Endometrial microvascular endothelial cells (primary cell): ENCODE data around the gene GSTM4. TPM values are rescaled to one million over a fixed set of nuclear protein-coding genes. Genes with fewer than 3 reads are reported as not detected.

Source experiments
- in situ Hi-C: cut with HindIII; loops from 2 replicates; pipeline ENCODE4 v1.10.0; 2017; ENCODE audit warnings: low sequenced_read_pairs, low pct_unique_long_range_greater_than_20kb; ENCODE audit errors: inconsistent ontology term
- total RNA-seq: library from RNA; depleted of rRNA; stranded (reverse); fragments of >200 nt; gene quantifications from one replicate; pipeline ENCODE4 v1.2.3, GENCODE V29; 2015; ENCODE audit errors: inconsistent ontology term

GSTM4 gene
- total RNA-seq = 6.6 TPM

GRCh38 chr1:109655615-109656519 is at the start of gene GSTM4:
Gene GSTM4, plus strand, starts transcription at chr1:109656099. Its CDS starts 291 bp downstream, at chr1:109656390.
- in situ Hi-C loops = no loop called here

- in situ Hi-C loops = no loop called here
Measured at GRCh38 chr1:109609881-109610280, 46.0 kb upstream of the GSTM4 start.

GRCh38 chr1:109610609-109611307 is 45.1 kb upstream of the GSTM4 start:
- in situ Hi-C loops = no loop called here

GRCh38 chr1:109611308-109611990 is 44.5 kb upstream of the GSTM4 start:
- in situ Hi-C loops = no loop called here

- in situ Hi-C loops = no loop called here
Measured at GRCh38 chr1:109613361-109614147, 42.3 kb upstream of the GSTM4 start.

- in situ Hi-C loops = no loop called here
Measured at GRCh38 chr1:109615879-109616278, 40.0 kb upstream of the GSTM4 start.

GRCh38 chr1:109616391-109616790 is 39.5 kb upstream of the GSTM4 start:
- in situ Hi-C loops = no loop called here

- in situ Hi-C loops = no loop called here
Measured at GRCh38 chr1:109617291-109617801, 38.6 kb upstream of the GSTM4 start.

- in situ Hi-C loops = no loop called here
Measured at GRCh38 chr1:109618661-109619575, 37.0 kb upstream of the GSTM4 start.

- in situ Hi-C loops = no loop called here
Measured at GRCh38 chr1:109619576-109620400, 36.1 kb upstream of the GSTM4 start, which contains the start of the genes AMPD2 and GNAT2. Gene AMPD2, plus strand, starts transcription at chr1:109619837. Its CDS starts 1,339 bp downstream, at chr1:109621176. Gene GNAT2, minus strand, starts transcription at chr1:109619616. Its CDS starts 6,746 bp downstream, at chr1:109612870.

GRCh38 chr1:109620401-109620791 is 35.5 kb upstream of the GSTM4 start:
- in situ Hi-C loops = no loop called here

- in situ Hi-C loops = no loop called here
Measured at GRCh38 chr1:109620841-109621286, 35.0 kb upstream of the GSTM4 start.

GRCh38 chr1:109621379-109622136 is 34.3 kb upstream of the GSTM4 start:
- in situ Hi-C loops = no loop called here

- in situ Hi-C loops = no loop called here
Measured at GRCh38 chr1:109622137-109622892, 33.6 kb upstream of the GSTM4 start.

- in situ Hi-C loops = no loop called here
Measured at GRCh38 chr1:109622895-109623294, 33.0 kb upstream of the GSTM4 start.
